Measurements from ENCODE around the gene RTN4RL2. TPM values are rescaled to one million over a fixed set of nuclear protein-coding genes. Genes with fewer than 3 reads are reported as not detected.

RTN4RL2 gene
- total and polyA plus RNA-seq, 10 of the 15 experiments (the other 5 are each of a cell fraction or from before 2014, with no cell fraction given): 0.14 to 1.1 (median 0.52) TPM; not detected in 4

DNA sequence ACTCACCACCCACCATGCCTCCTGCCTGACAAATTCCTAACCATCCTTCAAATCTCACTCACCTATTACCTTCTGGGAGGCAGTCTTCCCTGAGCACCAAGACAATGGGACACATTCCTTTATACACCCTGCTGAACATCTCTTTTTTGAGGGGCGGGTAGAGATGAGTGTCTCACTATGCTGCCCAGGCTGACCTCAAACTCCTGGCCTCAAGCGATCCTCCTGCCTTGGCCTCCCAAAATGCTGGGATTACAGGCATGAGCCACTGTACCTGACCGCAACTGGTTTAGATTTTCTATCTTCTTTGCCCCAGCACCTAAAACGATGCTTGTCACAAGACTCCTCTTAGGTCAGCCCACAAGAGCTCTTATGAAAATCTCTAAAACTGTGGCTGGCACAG is 63.1 kb downstream of the RTN4RL2 start:
- FAIRE-seq (no peak), ATAC-seq (no peak), DNase-seq (ENCODE audit: low read depth, low spot score) (no peak)
- ChIA-PET SMC1A (ENCODE audit: uncharacterized antibody, unreplicated experiment) (interaction anchor here (0.6 to 8.1 kb wide), 4 partner anchors 23 to 66 kb away, joined by 3 to 130 read pairs (median 28); no protein-coding TSS in a partner anchor), CTCF (interaction anchor here (7.0 to 9.7 kb wide), 4 partner anchors 7 to 119 kb away, joined by 103 to 396 read pairs (median 137); partner anchors contain the start of gene SLC43A1), RAD21 (ENCODE audit: unreplicated experiment) (interaction anchor here (1.2 to 9.0 kb wide), 3 partner anchors 31 to 178 kb away, joined by 3 to 133 read pairs (median 4); no protein-coding TSS in a partner anchor), POLR2A (interaction anchor here (0.7 kb wide), 1 partner anchor 27 kb away, joined by 3 read pairs; no protein-coding TSS in a partner anchor)
- Histone ChIP-seq H3K27ac (ENCODE audit: control insufficient read depth, insufficient read depth) (no peak overlapping the region), H3K4me2 (ENCODE audit: control insufficient read depth, insufficient read depth) (no peak overlapping the region), H3K9ac (ENCODE audit: control insufficient read depth, insufficient read depth, low read length) (no peak overlapping the region), H3K9me3 (replicated peaks; ENCODE audit: control insufficient read depth, insufficient read depth, low read length) (no peaks in the 10 kb centered on the region), H2AFZ (ENCODE audit: control insufficient read depth, low read depth, low read length) (no peak overlapping the region), H3K27me3 (replicated peaks in 1 of 2; ENCODE audit: control insufficient read depth in 2 of 2, insufficient read depth in 2 of 2, low read length in 1 of 2) (no peaks in the 10 kb centered on the region), H3K4me3 (no peak overlapping the region), H4K20me1 (ENCODE audit: control insufficient read depth, insufficient read depth) (no peaks in the 10 kb centered on the region), H3K4me1 (ENCODE audit: control insufficient read depth, insufficient read depth, low read length) (0 out of 2 replicates have a peak, but pooled peaks cover 3% of the 10 kb centered on the region), H3K36me3 (ENCODE audit: control insufficient read depth in 2 of 2, insufficient read depth in 2 of 2, low read length in 1 of 2) (peaks cover 0 to 6% of the 10 kb centered on the region in 2 experiments; a peak in 2 of 4 replicates), H3K79me2 (ENCODE audit: control insufficient read depth, insufficient read depth, low read length) (no peaks in the 10 kb centered on the region; the same call in 1 of the 2 replicates)
- 77% methylated on average over 4 of the region's 4 CpGs for WGBS (ENCODE audit: insufficient coverage, insufficient replicate concordance, low lambda C conversion rate, missing lambda C conversion rate)
- in situ Hi-C loops (cut with MboI) (no loop called here), intact Hi-C loops (cut with micrococcal nuclease; ENCODE audit: unreplicated experiment) (no loop called here)
- no TSS peak for BruUV-seq (replicated peaks)
- no peak for TF ChIP-seq BCL11A (IDR thresholded peaks at IDR 0.05; ENCODE audit: low read depth, low read length)
- TF ChIP-seq, protein P1, sequence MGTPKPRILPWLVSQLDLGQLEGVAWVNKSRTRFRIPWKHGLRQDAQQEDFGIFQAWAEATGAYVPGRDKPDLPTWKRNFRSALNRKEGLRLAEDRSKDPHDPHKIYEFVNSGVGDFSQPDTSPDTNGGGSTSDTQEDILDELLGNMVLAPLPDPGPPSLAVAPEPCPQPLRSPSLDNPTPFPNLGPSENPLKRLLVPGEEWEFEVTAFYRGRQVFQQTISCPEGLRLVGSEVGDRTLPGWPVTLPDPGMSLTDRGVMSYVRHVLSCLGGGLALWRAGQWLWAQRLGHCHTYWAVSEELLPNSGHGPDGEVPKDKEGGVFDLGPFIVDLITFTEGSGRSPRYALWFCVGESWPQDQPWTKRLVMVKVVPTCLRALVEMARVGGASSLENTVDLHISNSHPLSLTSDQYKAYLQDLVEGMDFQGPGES (IDR thresholded peaks at IDR 0.05): no peak
- TF ChIP-seq LARP7 (IDR thresholded peaks at IDR 0.05): no peak
- TF ChIP-seq IRF4 (IDR thresholded peaks at IDR 0.05; ENCODE audit: low read depth, low read length): no peak
- no peak for TF ChIP-seq YY1 (IDR thresholded peaks at IDR 0.05; ENCODE audit: low read depth, low read length)
- TF ChIP-seq TARDBP (IDR thresholded peaks at IDR 0.05; ENCODE audit: borderline replicate concordance): no peak
- no peak for TF ChIP-seq POLR2A (IDR thresholded peaks at IDR 0.05; ENCODE audit: low read depth, low read length)
- no peak for TF ChIP-seq PRDM15 (CRISPR knock-in tag; IDR thresholded peaks at IDR 0.05)
- no peak for TF ChIP-seq SREBF1 (IDR thresholded peaks at IDR 0.05; ENCODE audit: low read length)
- no peak for TF ChIP-seq SRF (IDR thresholded peaks at IDR 0.05; ENCODE audit: low read depth in 2 of 2, low read length in 2 of 2)
- no peak for TF ChIP-seq FOXM1 (IDR thresholded peaks at IDR 0.05; ENCODE audit: low read depth, low read length)
- no peak for TF ChIP-seq CREB1 (IDR thresholded peaks at IDR 0.05; ENCODE audit: low read depth)
- no peak for TF ChIP-seq RAD21 (IDR thresholded peaks at IDR 0.05; ENCODE audit: insufficient read depth, low read depth, low read length)
- TF ChIP-seq PBX3 (IDR thresholded peaks at IDR 0.05; ENCODE audit: insufficient replicate concordance, low read depth, low read length): no peak
- no peak for TF ChIP-seq CEBPB (IDR thresholded peaks at IDR 0.05; ENCODE audit: borderline replicate concordance in 1 of 2, low read depth in 2 of 2, low read length in 2 of 2)
- TF ChIP-seq ZBTB11 (CRISPR knock-in tag; IDR thresholded peaks at IDR 0.05): no peak

Data from GM12878 (cell line).